ENCODE data around the gene CBARP. TPM values are rescaled to one million over a fixed set of nuclear protein-coding genes. Genes with fewer than 3 reads are reported as not detected.

The CBARP gene
- total RNA-seq, 1 experiment from 2014 or later = 23.8 TPM

DNA sequence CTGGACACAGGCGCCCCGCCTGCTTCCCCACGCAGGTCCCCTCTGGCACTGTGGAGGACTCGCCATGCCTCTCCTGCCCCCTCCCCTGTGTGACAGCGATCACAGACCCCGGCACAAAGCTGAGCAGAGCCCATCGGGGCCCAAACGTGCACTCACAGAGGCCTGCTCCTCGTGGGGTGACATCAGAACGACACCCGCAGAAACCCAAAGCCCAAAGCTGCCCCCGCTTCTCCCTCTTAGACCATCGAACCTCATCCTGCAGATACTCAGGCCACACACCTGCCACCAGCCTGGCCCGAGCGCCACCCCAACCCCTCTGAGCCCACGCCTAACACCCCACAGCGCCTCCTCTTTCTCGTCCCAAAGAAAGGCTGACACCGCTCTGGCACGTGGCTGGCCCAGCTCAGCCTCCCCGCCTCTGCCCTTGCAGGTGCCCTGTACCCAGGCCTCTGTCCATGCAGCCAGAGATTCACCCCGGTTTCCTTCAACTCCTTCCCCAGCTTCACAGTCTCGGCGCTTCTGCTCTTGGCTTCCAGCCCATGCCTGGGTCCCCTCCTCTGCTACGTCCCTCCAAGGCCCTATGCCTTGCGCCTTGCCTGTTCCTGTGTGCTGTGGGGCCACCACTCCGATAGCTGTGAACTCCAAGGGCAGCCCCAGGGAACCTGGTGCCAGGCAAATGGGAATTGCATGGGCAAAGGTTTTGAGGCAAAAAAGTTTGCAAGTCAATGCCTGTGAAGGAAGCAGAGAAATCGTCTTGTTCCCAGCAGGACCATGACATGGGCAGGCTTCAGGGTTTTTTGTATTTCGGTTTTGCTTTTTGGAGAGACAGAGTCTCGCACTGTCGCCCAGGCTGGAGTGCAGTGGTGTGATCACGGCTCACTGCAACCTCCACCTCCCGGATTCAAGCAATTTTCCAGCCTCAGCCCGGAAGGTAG lies 831 bp upstream of the CBARP start:
- ChIA-PET CTCF (interaction anchor here (1.0 to 1.1 kb wide), 2 partner anchors 18 to 125 kb away, joined by 3 read pairs; no protein-coding TSS in a partner anchor), POLR2A (interaction anchor here (0.9 to 1.8 kb wide), 3 partner anchors 28 to 125 kb away, joined by 3 to 9 read pairs (median 4); partner anchors contain the start of gene CIRBP), RAD21 (ENCODE audit: low non-redundant PET in 1 of 2, low total read pairs in 2 of 2, uncharacterized antibody in 2 of 2, unreplicated experiment in 2 of 2) (interaction anchor here in 1 of 2 experiments (0.8 kb wide), 1 partner anchor 125 kb away, joined by 3 read pairs; no protein-coding TSS in a partner anchor)

More for the DNA sequence above, 831 bp upstream of the CBARP start:
- peak overlapping the region; percentile 37 to 47 for H3K4me3 ChIP-seq (replicated peaks in 1 of 2; ENCODE audit: low read depth in 1 of 2, low read length in 2 of 2)
- H2AFZ ChIP-seq (ENCODE audit: low read depth, low read length, poor library complexity, severe bottlenecking) = no peak overlapping the region
- no TSS peak for BruUV-seq (replicated peaks)
- H4K20me1 ChIP-seq (ENCODE audit: insufficient read depth) = no peaks in the 10 kb centered on the region
- no peaks in the 10 kb centered on the region for H3K9me2 ChIP-seq (ENCODE audit: insufficient read depth)
- no peaks in the 10 kb centered on the region for H3K27me3 ChIP-seq (ENCODE audit: insufficient read depth, low read length)
- peak overlapping the region; percentile 94 for H3K27ac ChIP-seq (ENCODE audit: low read depth, low read length)
- intact Hi-C loops (cut with micrococcal nuclease) = no loop called here
- peak overlapping the region; percentile 98 for H3K4me2 ChIP-seq (ENCODE audit: low read length)
- peak overlapping the region; percentile 99 for H3K9ac ChIP-seq (ENCODE audit: low read length)
- no peak for TF ChIP-seq JUND (IDR thresholded peaks at IDR 0.05)
- TF ChIP-seq SIN3A (IDR thresholded peaks at IDR 0.05; ENCODE audit: low read depth) = no peak
- TF ChIP-seq, protein P1, sequence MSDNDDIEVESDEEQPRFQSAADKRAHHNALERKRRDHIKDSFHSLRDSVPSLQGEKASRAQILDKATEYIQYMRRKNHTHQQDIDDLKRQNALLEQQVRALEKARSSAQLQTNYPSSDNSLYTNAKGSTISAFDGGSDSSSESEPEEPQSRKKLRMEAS (IDR thresholded peaks at IDR 0.05) = no peak
- no peak for TF ChIP-seq EZH2phosphoT487 (IDR thresholded peaks at IDR 0.05; ENCODE audit: borderline replicate concordance)
- TF ChIP-seq ZFX (IDR thresholded peaks at IDR 0.05) = no peak
- no peak for TF ChIP-seq YY1 (IDR thresholded peaks at IDR 0.05; ENCODE audit: extremely low read depth, insufficient replicate concordance, low read depth, low read length)
- no peak for TF ChIP-seq EZH2 (IDR thresholded peaks at IDR 0.05)
- TF ChIP-seq ZNF274 (IDR thresholded peaks at IDR 0.05; ENCODE audit: low read depth, low read length) = no peak
- TF ChIP-seq, protein P2, sequence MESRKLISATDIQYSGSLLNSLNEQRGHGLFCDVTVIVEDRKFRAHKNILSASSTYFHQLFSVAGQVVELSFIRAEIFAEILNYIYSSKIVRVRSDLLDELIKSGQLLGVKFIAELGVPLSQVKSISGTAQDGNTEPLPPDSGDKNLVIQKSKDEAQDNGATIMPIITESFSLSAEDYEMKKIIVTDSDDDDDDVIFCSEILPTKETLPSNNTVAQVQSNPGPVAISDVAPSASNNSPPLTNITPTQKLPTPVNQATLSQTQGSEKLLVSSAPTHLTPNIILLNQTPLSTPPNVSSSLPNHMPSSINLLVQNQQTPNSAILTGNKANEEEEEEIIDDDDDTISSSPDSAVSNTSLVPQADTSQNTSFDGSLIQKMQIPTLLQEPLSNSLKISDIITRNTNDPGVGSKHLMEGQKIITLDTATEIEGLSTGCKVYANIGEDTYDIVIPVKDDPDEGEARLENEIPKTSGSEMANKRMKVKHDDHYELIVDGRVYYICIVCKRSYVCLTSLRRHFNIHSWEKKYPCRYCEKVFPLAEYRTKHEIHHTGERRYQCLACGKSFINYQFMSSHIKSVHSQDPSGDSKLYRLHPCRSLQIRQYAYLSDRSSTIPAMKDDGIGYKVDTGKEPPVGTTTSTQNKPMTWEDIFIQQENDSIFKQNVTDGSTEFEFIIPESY (IDR thresholded peaks at IDR 0.05; ENCODE audit: extremely low read depth, insufficient replicate concordance, low read length) = no peak
- TF ChIP-seq ELF1 (IDR thresholded peaks at IDR 0.05; ENCODE audit: borderline replicate concordance, low read depth) = no peak
- TF ChIP-seq POLR2A (IDR thresholded peaks at IDR 0.05; ENCODE audit: borderline replicate concordance, extremely low read depth, insufficient read depth, insufficient read length) = no peak
- no peak for TF ChIP-seq CBX3 (IDR thresholded peaks at IDR 0.05; ENCODE audit: low read depth)
- TF ChIP-seq SP1 (IDR thresholded peaks at IDR 0.05; ENCODE audit: low read depth) = no peak
- no peak for TF ChIP-seq RAD21 (IDR thresholded peaks at IDR 0.05; ENCODE audit: low read depth)
- DNase-seq (ENCODE audit: low read depth, low spot score) = no peak
- peaks cover 35 to 51% of the 10 kb centered on the region in 2 experiments for H3K4me1 ChIP-seq (ENCODE audit: control insufficient read depth in 1 of 2, insufficient read depth in 2 of 2, low read length in 2 of 2)
- peaks cover 3 to 18% of the 10 kb centered on the region in 2 experiments; a peak in 2 of 4 replicates for H3K36me3 ChIP-seq (ENCODE audit: control insufficient read depth in 1 of 2, insufficient read depth in 2 of 2, low read length in 2 of 2)
- H3K79me2 ChIP-seq (ENCODE audit: insufficient read depth, low read length) = peaks cover 42% of the 10 kb centered on the region
- no peaks in the 10 kb centered on the region for H3K9me3 ChIP-seq (ENCODE audit: control insufficient read depth in 1 of 2, insufficient read depth in 1 of 2, low read depth in 1 of 2, low read length in 2 of 2)
- no peak for ATAC-seq
